ENCODE measurements around the gene KIF16B. TPM values are rescaled to one million over a fixed set of nuclear protein-coding genes. Genes with fewer than 3 reads are reported as not detected.

Gene KIF16B
- total and polyA plus RNA-seq, 2 of the 8 experiments (the other 6 are each of a cell fraction or from before 2014, with no cell fraction given), result 3.0 to 9.2 TPM

DNA sequence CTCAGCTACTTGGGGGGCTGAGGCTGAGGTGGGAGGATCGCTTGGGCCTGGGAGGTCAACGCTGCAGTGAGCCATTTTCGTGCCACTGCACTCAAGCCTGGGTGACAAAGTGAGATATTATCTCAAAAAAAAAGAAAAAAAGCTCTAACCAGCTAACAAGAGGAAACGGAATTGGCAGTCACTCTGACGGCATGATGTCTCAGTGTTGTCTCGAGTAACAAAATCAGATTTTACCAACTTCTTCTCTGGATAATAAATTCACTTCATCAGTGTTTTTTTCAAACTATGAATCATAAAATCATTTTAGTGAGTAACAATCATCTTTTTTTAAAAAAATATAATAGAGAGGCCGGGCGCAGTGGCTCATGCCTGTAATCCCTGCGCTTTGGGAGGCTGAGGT, 12.6 kb downstream of the KIF16B start (continued):
- TF ChIP-seq CHD7 (IDR thresholded peaks at IDR 0.05; ENCODE audit: insufficient replicate concordance, low read length) (no peak), POU5F1 (IDR thresholded peaks at IDR 0.05; ENCODE audit: low read depth, low read length) (no peak), KDM4A (IDR thresholded peaks at IDR 0.05; ENCODE audit: low read depth, low read length, severe bottlenecking) (no peak), CTBP2 (IDR thresholded peaks at IDR 0.05; ENCODE audit: borderline replicate concordance, insufficient read depth, insufficient read length, low read length) (no peak), YY1 (IDR thresholded peaks at IDR 0.05; ENCODE audit: low read depth, low read length) (no peak), SAP30 (IDR thresholded peaks at IDR 0.05; ENCODE audit: insufficient read depth, insufficient replicate concordance, low read length) (no peak), CEBPB (IDR thresholded peaks at IDR 0.05; ENCODE audit: low read depth, low read length) (no peak), SIX5 (IDR thresholded peaks at IDR 0.05; ENCODE audit: low read depth, low read length) (no peak)
- TF ChIP-seq, protein P1, sequence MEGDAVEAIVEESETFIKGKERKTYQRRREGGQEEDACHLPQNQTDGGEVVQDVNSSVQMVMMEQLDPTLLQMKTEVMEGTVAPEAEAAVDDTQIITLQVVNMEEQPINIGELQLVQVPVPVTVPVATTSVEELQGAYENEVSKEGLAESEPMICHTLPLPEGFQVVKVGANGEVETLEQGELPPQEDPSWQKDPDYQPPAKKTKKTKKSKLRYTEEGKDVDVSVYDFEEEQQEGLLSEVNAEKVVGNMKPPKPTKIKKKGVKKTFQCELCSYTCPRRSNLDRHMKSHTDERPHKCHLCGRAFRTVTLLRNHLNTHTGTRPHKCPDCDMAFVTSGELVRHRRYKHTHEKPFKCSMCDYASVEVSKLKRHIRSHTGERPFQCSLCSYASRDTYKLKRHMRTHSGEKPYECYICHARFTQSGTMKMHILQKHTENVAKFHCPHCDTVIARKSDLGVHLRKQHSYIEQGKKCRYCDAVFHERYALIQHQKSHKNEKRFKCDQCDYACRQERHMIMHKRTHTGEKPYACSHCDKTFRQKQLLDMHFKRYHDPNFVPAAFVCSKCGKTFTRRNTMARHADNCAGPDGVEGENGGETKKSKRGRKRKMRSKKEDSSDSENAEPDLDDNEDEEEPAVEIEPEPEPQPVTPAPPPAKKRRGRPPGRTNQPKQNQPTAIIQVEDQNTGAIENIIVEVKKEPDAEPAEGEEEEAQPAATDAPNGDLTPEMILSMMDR (IDR thresholded peaks at IDR 0.05; ENCODE audit: control extremely low read depth in 1 of 3, insufficient read depth in 1 of 3, low read depth in 1 of 3, low read length in 3 of 3), result no peak

Data from H1 (cell line).